ENCODE results near the gene ABCA1.
A peak's percentile ranks its signal among the peaks of the same experiment; 100 is the strongest.

ABCA1 gene

GRCh38 chr9:104896131-104896530, 31.8 kb downstream of the ABCA1 start:
- TF ChIP-seq CTCF (IDR thresholded peaks at IDR 0.05; ENCODE audit: low read length, missing control alignments): no peak
- no peak for DNase-seq (ENCODE audit: low read depth)
- H3K4me3 ChIP-seq (replicated peaks; ENCODE audit: low read depth, low read length): no peak overlapping the region

GRCh38 chr9:104895572-104895971, 32.4 kb downstream of the ABCA1 start:
- DNase-seq (ENCODE audit: low read depth): peak; percentile 76
- H3K4me3 ChIP-seq (replicated peaks; ENCODE audit: low read depth, low read length): no peak overlapping the region
- no peak for TF ChIP-seq CTCF (IDR thresholded peaks at IDR 0.05; ENCODE audit: low read length, missing control alignments)

GRCh38 chr9:104892701-104893100, 35.3 kb downstream of the ABCA1 start:
- no peak overlapping the region for H3K4me3 ChIP-seq (replicated peaks; ENCODE audit: low read depth, low read length)
- no peak for TF ChIP-seq CTCF (IDR thresholded peaks at IDR 0.05; ENCODE audit: low read length, missing control alignments)
- no peak for DNase-seq (ENCODE audit: low read depth)

- H3K4me3 ChIP-seq (replicated peaks; ENCODE audit: low read depth, low read length): no peak overlapping the region
- DNase-seq (ENCODE audit: low read depth): no peak
- TF ChIP-seq CTCF (IDR thresholded peaks at IDR 0.05; ENCODE audit: low read length, missing control alignments): no peak
Measured at GRCh38 chr9:104890433-104890770, 37.6 kb downstream of the ABCA1 start.

GRCh38 chr9:104885818-104886709, 41.9 kb downstream of the ABCA1 start:
- no peak for TF ChIP-seq CTCF (IDR thresholded peaks at IDR 0.05; ENCODE audit: low read length, missing control alignments)
- no peak overlapping the region for H3K4me3 ChIP-seq (replicated peaks; ENCODE audit: low read depth, low read length)
- DNase-seq (ENCODE audit: low read depth): no peak

- DNase-seq (ENCODE audit: low read depth): no peak
- no peak for TF ChIP-seq CTCF (IDR thresholded peaks at IDR 0.05; ENCODE audit: low read length, missing control alignments)
- H3K4me3 ChIP-seq (replicated peaks; ENCODE audit: low read depth, low read length): no peak overlapping the region
Measured at GRCh38 chr9:104883169-104883568, 44.8 kb downstream of the ABCA1 start.

- no peak overlapping the region for H3K4me3 ChIP-seq (replicated peaks; ENCODE audit: low read depth, low read length)
- no peak for TF ChIP-seq CTCF (IDR thresholded peaks at IDR 0.05; ENCODE audit: low read length, missing control alignments)
- no peak for DNase-seq (ENCODE audit: low read depth)
Measured at GRCh38 chr9:104882566-104882965, 45.4 kb downstream of the ABCA1 start.

Measured in fibroblast of pulmonary artery (primary cell).